ENCODE results near the gene MND1.
A peak's percentile ranks its signal among the peaks of the same experiment; 100 is the strongest.

DNA sequence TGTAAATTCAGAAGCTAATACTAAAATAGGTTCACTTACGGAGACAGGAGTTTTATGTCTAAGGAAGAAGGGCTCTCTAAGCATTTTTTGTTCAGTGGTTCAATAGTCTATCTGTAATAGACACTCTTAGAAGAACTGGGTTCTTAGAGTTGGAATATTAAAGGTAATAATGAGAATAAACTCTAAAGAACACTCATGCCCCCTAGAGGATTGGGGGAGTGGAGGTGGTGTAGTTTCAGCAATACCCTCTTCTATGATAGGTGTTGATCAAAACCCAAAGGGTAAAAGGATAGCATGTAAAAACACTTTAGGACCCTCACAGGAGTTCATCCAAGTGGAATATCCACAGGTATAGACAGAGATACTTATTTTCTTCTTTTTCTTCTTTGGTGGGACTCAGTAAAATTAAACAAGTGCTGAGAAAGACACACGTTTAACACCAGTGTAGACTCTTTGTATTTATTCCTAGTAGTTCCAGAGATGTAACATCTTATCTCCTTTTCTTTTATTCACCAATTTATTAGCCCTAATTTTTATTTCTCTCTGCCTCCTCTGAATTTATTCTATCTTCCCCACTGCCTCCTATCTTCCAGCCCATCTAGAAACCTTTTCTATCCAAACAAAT, 25.7 kb upstream of the MND1 start:
- TF ChIP-seq, protein P1, sequence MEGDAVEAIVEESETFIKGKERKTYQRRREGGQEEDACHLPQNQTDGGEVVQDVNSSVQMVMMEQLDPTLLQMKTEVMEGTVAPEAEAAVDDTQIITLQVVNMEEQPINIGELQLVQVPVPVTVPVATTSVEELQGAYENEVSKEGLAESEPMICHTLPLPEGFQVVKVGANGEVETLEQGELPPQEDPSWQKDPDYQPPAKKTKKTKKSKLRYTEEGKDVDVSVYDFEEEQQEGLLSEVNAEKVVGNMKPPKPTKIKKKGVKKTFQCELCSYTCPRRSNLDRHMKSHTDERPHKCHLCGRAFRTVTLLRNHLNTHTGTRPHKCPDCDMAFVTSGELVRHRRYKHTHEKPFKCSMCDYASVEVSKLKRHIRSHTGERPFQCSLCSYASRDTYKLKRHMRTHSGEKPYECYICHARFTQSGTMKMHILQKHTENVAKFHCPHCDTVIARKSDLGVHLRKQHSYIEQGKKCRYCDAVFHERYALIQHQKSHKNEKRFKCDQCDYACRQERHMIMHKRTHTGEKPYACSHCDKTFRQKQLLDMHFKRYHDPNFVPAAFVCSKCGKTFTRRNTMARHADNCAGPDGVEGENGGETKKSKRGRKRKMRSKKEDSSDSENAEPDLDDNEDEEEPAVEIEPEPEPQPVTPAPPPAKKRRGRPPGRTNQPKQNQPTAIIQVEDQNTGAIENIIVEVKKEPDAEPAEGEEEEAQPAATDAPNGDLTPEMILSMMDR (IDR thresholded peaks at IDR 0.05), result peak; percentile 53 to 81 (median 74)
- no peak for TF ChIP-seq POLR2A (IDR thresholded peaks at IDR 0.05)

All from heart left ventricle (tissue), 13 donors.